SK-N-SH (cell line): Measurements from ENCODE around the gene CSN1S1. TPM values are rescaled to one million over a fixed set of nuclear protein-coding genes. Genes with fewer than 3 reads are reported as not detected.

Experiments
- CTCF ChIA-PET: fragments of 300-600, 350-600 bp; formaldehyde crosslinking; extraction: SDS; loops from one replicate; lab custom pipeline; 2021; lab: Yijun Ruan, JAX
- POLR2A ChIA-PET: fragments of 350-600 bp; sonication (Branson Sonifier 250); formaldehyde crosslinking; extraction: SDS; loops from one replicate; lab custom pipeline; 2020; ENCODE audit warnings: antibody characterized with exemption, inconsistent platforms; lab: Yijun Ruan, JAX
- DNase-seq: peaks from one replicate; pipeline ENCODE4 v3.0.0; 2012
- H2AFZ ChIP-seq: fragments of 200-600 bp; sonication (generic); 2 replicates; pipeline ENCODE4 v1.8.1; 2016; ENCODE audit warnings: antibody characterized with exemption, mild to moderate bottlenecking, low read depth
- H3F3A ChIP-seq: fragments of 200-600 bp; sonication (generic); replicated peaks from 2 replicates; pipeline ENCODE3; 2016; ENCODE audit warnings: antibody characterized with exemption, mild to moderate bottlenecking; ENCODE audit not compliant: insufficient read depth
- H3K27ac ChIP-seq, 2 experiments: fragments of 200-500 bp in 1 of 2; fragments of 200-600 bp in 1 of 2; sonication (Bioruptor generic) in 1 of 2; sonication (generic), shearing (Covaris generic) in 1 of 2; 2 replicates each; pipeline versions ENCODE4 v1.5.1 to v1.6.1; 2014 to 2016; ENCODE audit warnings: low read depth in 2 of 2, inconsistent platforms in 1 of 2, low read length in 1 of 2, mild to moderate bottlenecking in 1 of 2, mixed read lengths in 1 of 2
- H3K27me3 ChIP-seq: fragments of 200-600 bp; sonication (generic), shearing (Covaris generic); 2 replicates; pipeline ENCODE4 v1.6.1; 2016; ENCODE audit warnings: mixed run types; ENCODE audit not compliant: insufficient read depth
- H3K36me3 ChIP-seq, 2 experiments: fragments of 200-500 bp in 1 of 2; fragments of 200-600 bp in 1 of 2; sonication (Bioruptor generic) in 1 of 2; sonication (generic) in 1 of 2; replicated peaks in 1 of 2; 2 replicates each; pipeline versions ENCODE3 to v1.5.1; 2014 to 2016; ENCODE audit warnings: low read length in 1 of 2, mild to moderate bottlenecking in 1 of 2; ENCODE audit not compliant: insufficient read depth in 2 of 2, control insufficient read depth in 1 of 2
- H3K4me1 ChIP-seq, 2 experiments: fragments of 200-500 bp in 1 of 2; fragments of 200-600 bp in 1 of 2; sonication (Bioruptor generic) in 1 of 2; sonication (generic), shearing (Covaris generic) in 1 of 2; 2 replicates each; pipeline versions ENCODE4 v1.5.1 to v1.6.1; 2014 to 2016; ENCODE audit warnings: low read depth in 1 of 2, low read length in 1 of 2, mixed run types in 1 of 2; ENCODE audit not compliant: insufficient read depth in 2 of 2, control insufficient read depth in 1 of 2
- H3K4me2 ChIP-seq: fragments of 200-600 bp; sonication (generic), shearing (Covaris generic); 2 replicates; pipeline ENCODE4 v1.6.1; 2017; ENCODE audit warnings: mixed run types
- H3K4me3 ChIP-seq, 2 experiments: fragments of 200-500 bp in 1 of 2; fragments of 200-600 bp in 1 of 2; sonication (Bioruptor generic) in 1 of 2; sonication (generic), shearing (Covaris generic) in 1 of 2; 2 replicates each; pipeline versions ENCODE4 v1.5.1 to v1.8.1; 2014 to 2016; ENCODE audit warnings: low read depth in 2 of 2, inconsistent platforms in 1 of 2, low read length in 1 of 2, mild to moderate bottlenecking in 1 of 2, mixed read lengths in 1 of 2, moderate library complexity in 1 of 2
- H3K79me2 ChIP-seq: fragments of 200-600 bp; sonication (generic); 2 replicates; pipeline ENCODE4 v1.8.1; 2017; ENCODE audit warnings: mild to moderate bottlenecking; ENCODE audit not compliant: insufficient read depth
- H3K9ac ChIP-seq: fragments of 200-600 bp; sonication (generic); 2 replicates; pipeline ENCODE4 v1.6.1; 2017; ENCODE audit warnings: mixed run types
- H3K9me2 ChIP-seq: fragments of 200-600 bp; sonication (generic); 2 replicates; pipeline ENCODE4 v1.6.1; 2017; ENCODE audit warnings: mixed run types
- H3K9me3 ChIP-seq: fragments of 200-600 bp; sonication (generic); 2 replicates; pipeline ENCODE4 v1.6.1; 2017; ENCODE audit warnings: mixed run types, mild to moderate bottlenecking, moderate library complexity
- H4K20me1 ChIP-seq: fragments of 200-600 bp; sonication (generic); 2 replicates; pipeline ENCODE4 v1.6.1; 2017; ENCODE audit warnings: mild to moderate bottlenecking, mixed run types; ENCODE audit not compliant: insufficient read depth
- EZH2phosphoT487 ChIP-seq: fragments of 200-600 bp; sonication (generic); IDR thresholded peaks from 2 replicates; pipeline ENCODE4 v1.6.1; 2017; ENCODE audit warnings: low read depth, mixed run types, mild to moderate bottlenecking, antibody characterized with exemption, moderate library complexity, borderline replicate concordance
- FOXM1 ChIP-seq: IDR thresholded peaks from 2 replicates; pipeline ENCODE4 v1.4.0; 2012; ENCODE audit warnings: low read depth, mild to moderate bottlenecking
- GABPA ChIP-seq: IDR thresholded peaks from 2 replicates; pipeline ENCODE4 v1.4.0; 2012; ENCODE audit warnings: low read depth, mild to moderate bottlenecking
- IRF3 ChIP-seq: fragments of 150-350 bp; IDR thresholded peaks from 2 replicates; pipeline ENCODE4 v1.6.1; 2016; ENCODE audit warnings: mild to moderate bottlenecking, low read depth, low read length
- MXI1 ChIP-seq: IDR thresholded peaks from 2 replicates; pipeline ENCODE4 v1.6.1; 2012; ENCODE audit warnings: mild to moderate bottlenecking, low read depth, low read length, improper control_type of control experiment
- NFIC ChIP-seq: IDR thresholded peaks from 2 replicates; pipeline ENCODE4 v1.4.0; 2012; ENCODE audit warnings: borderline replicate concordance
- RCOR1 ChIP-seq: fragments of 150-350 bp; IDR thresholded peaks from 2 replicates; pipeline ENCODE4 v1.6.1; 2017; ENCODE audit warnings: antibody characterized with exemption, low read length
- RFX5 ChIP-seq: IDR thresholded peaks from 2 replicates; pipeline ENCODE4 v1.6.1; 2012; ENCODE audit warnings: mild to moderate bottlenecking, improper control_type of control experiment, low read length
- RXRA ChIP-seq: IDR thresholded peaks from 2 replicates; pipeline ENCODE4 v1.4.0; 2012; ENCODE audit warnings: low read depth, mild to moderate bottlenecking, borderline replicate concordance
- SIN3A ChIP-seq: IDR thresholded peaks from 2 replicates; pipeline ENCODE4 v1.6.1; 2012; ENCODE audit warnings: low read depth, mild to moderate bottlenecking, low read length, moderate library complexity, borderline replicate concordance
- TAF1 ChIP-seq: IDR thresholded peaks from 2 replicates; pipeline ENCODE4 v1.6.1; 2012; ENCODE audit warnings: low read depth, mild to moderate bottlenecking, low read length, moderate library complexity, borderline replicate concordance
- USF1 ChIP-seq: IDR thresholded peaks from 2 replicates; pipeline ENCODE4 v1.4.0; 2012; ENCODE audit warnings: low read depth, borderline replicate concordance
- WGBS: methylation state at CpG from one replicate; pipeline ENCODE4 v1.1.6; 2017; ENCODE audit warnings: low lambda C conversion rate; 5-methylcytosine and 5-hydroxymethylcytosine counted together
- polyA plus RNA-seq, 3 experiments: library from polyadenylated mRNA; depleted of rRNA; stranded (reverse); fragments of >200 nt; gene quantifications; 2 replicates each; pipeline ENCODE4 v1.2.3, GENCODE V29; 2012

Gene CSN1S1
- polyA plus RNA-seq, 1 of the 3 experiments (the other 2 are of a cell fraction): not detected

DNA sequence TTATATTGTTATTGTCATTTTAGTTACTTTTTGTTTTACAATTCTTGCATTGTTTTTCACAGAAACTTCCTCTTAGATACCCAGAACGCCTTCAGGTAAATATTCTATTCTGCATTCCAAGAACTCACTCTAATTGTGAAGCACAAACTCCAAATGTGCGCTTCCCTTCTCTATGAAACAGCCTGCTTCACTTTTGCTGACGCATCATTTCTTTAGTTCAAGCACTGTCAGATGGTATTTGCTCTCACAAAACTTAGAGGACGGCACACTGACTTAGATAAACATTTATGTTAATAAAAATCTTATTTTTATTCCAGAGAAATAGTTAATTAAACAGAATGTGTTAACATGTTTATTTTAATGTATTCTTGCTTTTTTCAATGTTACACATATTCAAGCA is 3.3 kb downstream of the CSN1S1 start:
- TF ChIP-seq GABPA (no peak), SIN3A (no peak), EZH2phosphoT487 (no peak), MXI1 (no peak), USF1 (no peak), RFX5 (no peak)
- TF ChIP-seq, all 33 proteins: peak for 0
- no peaks in the 10 kb centered on the region for H4K20me1 ChIP-seq
- H3K9ac ChIP-seq: no peak overlapping the region
- H3F3A ChIP-seq: no peaks in the 10 kb centered on the region
- no peaks in the 10 kb centered on the region for H3K79me2 ChIP-seq
- CTCF ChIA-PET: no interaction called here
- no peak for DNase-seq
- POLR2A ChIA-PET: no interaction called here
- H3K4me1 ChIP-seq: no peaks in the 10 kb centered on the region
- H2AFZ ChIP-seq: no peak overlapping the region
- H3K9me2 ChIP-seq: no peaks in the 10 kb centered on the region
- no peaks in the 10 kb centered on the region for H3K9me3 ChIP-seq
- H3K27me3 ChIP-seq: no peaks in the 10 kb centered on the region; the same call in 1 of the 2 replicates
- WGBS: 10% methylated on average over 4 of the region's 4 CpGs
- H3K27ac ChIP-seq: no peak overlapping the region
- H3K36me3 ChIP-seq: no peaks in the 10 kb centered on the region
- no peak overlapping the region for H3K4me2 ChIP-seq
- H3K4me3 ChIP-seq: no peak overlapping the region

GRCh38 chr4:69936566-69936965 is 5.7 kb downstream of the CSN1S1 start:
- Histone ChIP-seq H3K4me2 (no peak overlapping the region), H3K9ac (no peak overlapping the region), H3K27ac (no peak overlapping the region), H3K4me3 (no peak overlapping the region), H3K9me3 (no peaks in the 10 kb centered on the region), H3K27me3 (no peaks in the 10 kb centered on the region; the same call in 1 of the 2 replicates), H3K79me2 (no peaks in the 10 kb centered on the region), H2AFZ (no peak overlapping the region), H3K9me2 (no peaks in the 10 kb centered on the region), H4K20me1 (no peaks in the 10 kb centered on the region), H3K4me1 (no peaks in the 10 kb centered on the region), H3F3A (no peaks in the 10 kb centered on the region), H3K36me3 (no peaks in the 10 kb centered on the region)
- ChIA-PET CTCF (no interaction called here), POLR2A (no interaction called here)
- TF ChIP-seq IRF3: no peak
- TF ChIP-seq FOXM1: no peak
- TF ChIP-seq RXRA: no peak
- no peak for TF ChIP-seq USF1
- TF ChIP-seq TAF1: no peak
- TF ChIP-seq RCOR1: no peak
- no peak for TF ChIP-seq NFIC
- DNase-seq: no peak
